ENCODE data around the gene ADAMTS9. TPM values are rescaled to one million over a fixed set of nuclear protein-coding genes. Genes with fewer than 3 reads are reported as not detected.

ADAMTS9 gene
- total RNA-seq, 1 experiment from 2014 or later, result 0.46 TPM

GRCh38 chr3:64693031-64693430, 5.2 kb upstream of the ADAMTS9 start:
- Histone ChIP-seq H3K23me2 (ENCODE audit: insufficient read length, low read depth, low read length, poor library complexity, severe bottlenecking) (peaks cover 7% of the 10 kb centered on the region), H3K4me2 (ENCODE audit: insufficient read depth, insufficient read length, low read length) (no peak overlapping the region), H3T11ph (ENCODE audit: low read length) (no peak overlapping the region), H4K91ac (ENCODE audit: insufficient read length, low read depth, low read length) (no peak overlapping the region), H2BK12ac (ENCODE audit: insufficient read length, low read depth, low read length) (no peak overlapping the region), H2AK5ac (ENCODE audit: insufficient read length, low read length) (no peak overlapping the region), H4K5ac (ENCODE audit: insufficient read length, low read depth, low read length) (no peak overlapping the region), H3K4me1 (ENCODE audit: insufficient read depth, low read length) (no peaks in the 10 kb centered on the region; the same call in 1 of the 2 replicates), H3K23ac (ENCODE audit: insufficient read length, low read depth, low read length) (no peak overlapping the region), H3K4ac (ENCODE audit: low read depth, low read length) (no peak overlapping the region), H2AFZ (ENCODE audit: low read length) (no peak overlapping the region), H3K56ac (ENCODE audit: insufficient read length, low read depth, low read length) (no peak overlapping the region), H2BK5ac (ENCODE audit: insufficient read length, low read length) (no peak overlapping the region), H4K8ac (replicated peaks; ENCODE audit: insufficient read length, low read depth, low read length) (no peak overlapping the region), H3K14ac (ENCODE audit: insufficient read depth, low read length) (no peak overlapping the region), H2BK15ac (ENCODE audit: low read depth, low read length) (no peak overlapping the region), H3K27ac (ENCODE audit: insufficient read length, low read depth, low read length) (no peak overlapping the region), H3K79me2 (ENCODE audit: insufficient read depth, low read length) (no peaks in the 10 kb centered on the region), H3K9me3 (ENCODE audit: control insufficient read depth, low read depth, low read length) (no peaks in the 10 kb centered on the region), H3K79me1 (ENCODE audit: insufficient read depth, low read depth, low read length, poor library complexity, severe bottlenecking) (no peaks in the 10 kb centered on the region), H4K20me1 (ENCODE audit: control insufficient read depth, insufficient read depth, insufficient read length) (no peaks in the 10 kb centered on the region), H2BK20ac (ENCODE audit: low read depth, low read length, poor library complexity, severe bottlenecking) (no peak overlapping the region), H3K9ac (ENCODE audit: extremely low read depth, insufficient read length, low read length) (no peak overlapping the region), H3K27me3 (ENCODE audit: insufficient read depth, low read length) (peaks cover 4% of the 10 kb centered on the region; the same call in 1 of the 2 replicates), H2BK120ac (ENCODE audit: low read depth, low read length, poor library complexity, severe bottlenecking) (no peak overlapping the region), H3K18ac (ENCODE audit: insufficient read length, low read depth, low read length) (no peak overlapping the region)
- Mint-ChIP-seq H3K4me3 (no peak overlapping the region), H3K4me1 (peaks cover 41 to 51% of the 10 kb centered on the region in 2 experiments), H3K9me3 (peaks cover 0 to under 1% of the 10 kb centered on the region in 2 experiments; a peak in 1 of 5 replicates), H3K36me3 (ENCODE audit: insufficient read depth in 1 of 3, low read depth in 3 of 3) (peaks cover 0 to 6% (median 0%) of the 10 kb centered on the region in 3 experiments; a peak in 1 of 7 replicates), H3K27ac (no peak overlapping the region), H3K27me3 (ENCODE audit: low read depth) (peaks cover 39% of the 10 kb centered on the region)
- no peak for DNase-seq
- WGBS (ENCODE audit: extremely low coverage, insufficient read length, low lambda C conversion rate), result no CpG with 5 or more reads among the region's 3 CpGs
- no peak for TF ChIP-seq CTCF (conservative IDR thresholded peaks at IDR 0.05)
